GM18870 (cell line): ENCODE measurements around the gene TMEM204.

Source experiments
- ATAC-seq: cut with Tn5 transposase; IDR thresholded peaks from one replicate; pipeline ENCODE4 v1.9.1; 2021; ENCODE audit warnings: moderate library complexity; ENCODE audit not compliant: unreplicated experiment

TMEM204 gene

GRCh38 chr16:1518626-1519135 lies 14.8 kb upstream of the TMEM204 start:
- ATAC-seq, result no peak

GRCh38 chr16:1519831-1520230 lies 13.6 kb upstream of the TMEM204 start:
- ATAC-seq, result no peak

DNA sequence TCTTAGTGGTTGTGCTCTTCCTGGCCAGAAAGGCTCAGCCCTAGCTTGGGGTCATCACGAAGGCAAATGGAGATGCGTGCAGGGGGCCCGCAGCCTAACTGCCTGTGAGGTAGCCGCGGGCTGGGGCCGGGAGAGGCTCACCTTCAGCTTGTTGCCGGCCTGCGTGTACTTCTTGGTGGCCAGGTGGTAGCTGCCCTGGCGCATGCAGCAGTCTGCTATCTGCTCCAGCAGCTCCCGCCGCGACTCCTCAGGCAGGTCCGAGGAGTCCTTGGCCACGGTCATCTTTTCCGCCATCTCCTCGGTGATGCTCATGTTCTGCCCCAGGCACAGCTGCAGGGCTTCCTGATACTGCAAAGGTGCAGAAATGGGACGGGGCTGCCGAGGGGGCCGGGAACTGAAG lies 13.0 kb upstream of the TMEM204 start:
- ATAC-seq, result no peak

- no peak for ATAC-seq
Observed at GRCh38 chr16:1523581-1524245, 9.8 kb upstream of the TMEM204 start.

DNA sequence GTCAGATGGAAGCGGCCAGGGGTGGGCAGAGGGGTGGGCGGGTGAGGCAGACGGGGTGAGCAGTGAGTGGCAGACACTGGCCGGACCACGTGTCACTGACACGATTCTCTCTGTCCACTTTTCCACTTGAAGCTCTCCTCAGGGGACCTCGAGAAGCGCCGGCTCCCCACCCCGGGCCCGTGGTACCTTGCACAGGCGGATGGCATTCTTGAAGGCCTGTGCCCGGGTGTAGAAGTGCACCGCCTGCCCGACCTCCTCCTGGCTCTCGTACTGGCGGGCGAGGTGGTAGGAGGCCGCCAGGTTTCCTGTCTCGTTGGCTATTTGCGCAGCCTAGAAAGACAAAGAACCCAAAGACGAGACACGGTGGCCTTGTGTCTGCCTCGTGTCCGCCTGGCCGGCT lies 9.1 kb upstream of the TMEM204 start:
- ATAC-seq, result no peak

GRCh38 chr16:1525871-1526607 lies 7.4 kb upstream of the TMEM204 start:
- no peak for ATAC-seq

DNA sequence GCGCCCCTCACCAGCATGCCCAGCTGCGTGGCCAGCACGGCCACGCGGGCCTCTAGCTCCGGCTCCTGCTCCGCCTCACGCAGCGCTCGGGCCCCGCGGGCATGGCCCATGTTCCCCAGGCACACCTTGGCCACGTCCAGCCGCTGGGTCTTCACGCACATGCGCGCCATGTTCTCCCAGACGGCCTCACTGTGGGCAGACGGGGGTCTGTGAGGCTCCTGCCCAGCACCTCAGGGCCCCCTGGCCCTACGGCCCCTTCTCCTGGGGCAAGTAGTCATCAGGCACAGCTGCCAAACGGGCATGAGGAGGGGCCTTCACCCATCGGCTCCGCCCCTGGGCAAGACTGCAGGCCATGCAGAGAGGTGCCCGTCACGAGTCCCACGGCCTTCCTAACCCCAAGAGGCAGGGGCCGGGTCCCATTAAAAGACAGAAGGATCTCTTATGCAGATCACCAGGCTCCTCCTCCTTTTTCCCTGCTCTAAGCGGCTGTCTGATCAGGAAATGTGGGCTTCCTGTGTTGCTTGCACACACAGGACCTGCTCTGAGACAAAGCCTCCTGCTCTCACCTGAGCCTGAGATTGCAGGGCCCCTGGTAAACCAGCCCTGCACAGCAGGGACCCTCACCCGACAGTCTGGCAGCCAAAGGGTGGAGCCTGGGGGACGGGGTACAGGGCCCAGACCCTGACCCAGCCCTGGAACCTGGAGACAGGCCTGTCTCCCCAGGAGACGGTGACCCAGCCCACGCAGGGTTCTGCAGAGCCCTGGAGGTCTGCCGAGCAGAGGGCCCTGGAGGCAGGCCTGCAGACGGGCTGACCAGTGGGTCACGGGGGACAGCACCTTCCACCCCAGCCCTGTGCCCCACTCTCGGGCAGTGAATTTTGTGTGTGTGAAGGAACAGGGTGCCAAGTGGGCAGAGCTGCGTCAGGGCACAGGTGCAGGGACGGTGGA lies 6.6 kb upstream of the TMEM204 start:
- no peak for ATAC-seq

- no peak for ATAC-seq
Observed at GRCh38 chr16:1527836-1528811, 5.3 kb upstream of the TMEM204 start.

- ATAC-seq, result no peak
Observed at GRCh38 chr16:1528921-1529537, 4.4 kb upstream of the TMEM204 start.

DNA sequence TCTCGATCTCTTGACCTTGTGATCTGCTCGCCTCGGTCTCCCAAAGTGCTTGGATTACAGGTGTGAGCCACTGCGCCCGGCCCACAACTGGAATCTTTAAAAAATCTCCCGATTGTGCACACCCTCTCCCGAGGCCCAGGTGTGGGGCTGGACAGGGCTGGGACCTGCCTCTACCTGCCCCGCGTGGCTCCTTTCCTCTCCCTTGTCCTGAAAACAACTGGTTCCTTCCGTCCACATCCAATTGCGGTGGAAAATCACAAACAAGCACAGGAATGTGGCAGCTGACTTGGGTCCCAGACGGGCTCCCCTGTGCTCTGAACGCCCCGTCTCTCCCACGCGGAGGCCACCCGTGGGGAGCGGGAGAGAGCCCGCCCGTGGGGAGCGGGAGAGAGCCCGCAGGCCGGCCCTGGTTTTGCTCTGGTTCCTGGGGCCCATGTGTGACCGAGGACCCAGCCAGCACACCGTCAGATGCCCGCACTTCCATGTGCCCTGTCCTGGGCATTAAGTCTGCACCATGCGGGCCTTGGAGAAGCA lies 3.0 kb upstream of the TMEM204 start:
- no peak for ATAC-seq

- ATAC-seq, result no peak
Observed at GRCh38 chr16:1530883-1531637, 2.4 kb upstream of the TMEM204 start.

- no peak for ATAC-seq
Observed at GRCh38 chr16:1531638-1531910, 1.9 kb upstream of the TMEM204 start.

DNA sequence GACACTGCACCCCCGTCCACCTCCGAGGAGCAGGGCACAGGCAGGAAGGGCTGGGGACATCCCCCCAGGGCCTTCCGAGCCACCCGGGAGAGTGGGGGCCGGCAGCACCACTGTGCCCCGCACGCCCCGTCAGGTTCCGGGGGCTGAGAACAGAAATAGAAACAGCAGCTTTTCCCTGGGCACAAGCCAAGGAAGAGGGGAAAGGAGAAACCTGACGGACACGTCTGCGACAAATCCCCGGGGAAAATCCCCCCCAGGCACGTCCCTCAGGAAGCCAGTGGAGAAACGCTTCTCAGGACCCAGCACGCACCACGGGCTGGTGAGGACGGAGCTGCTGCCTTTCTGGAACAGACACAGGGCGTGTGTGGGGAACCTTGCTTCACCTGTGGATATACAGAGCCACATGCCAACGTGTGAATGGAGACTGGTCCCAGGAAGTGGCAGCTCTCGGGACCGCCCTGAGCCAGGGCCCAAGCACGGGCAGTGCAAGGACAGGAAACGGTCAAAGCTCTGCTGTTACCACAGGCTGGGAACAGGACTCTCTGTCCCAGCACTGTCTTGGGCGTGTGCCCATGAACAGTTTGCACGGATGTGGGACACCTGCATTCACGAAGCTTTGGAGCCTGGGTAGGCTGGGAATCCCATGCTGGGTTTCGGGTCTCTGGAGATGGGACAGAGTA lies 1.2 kb upstream of the TMEM204 start:
- ATAC-seq, result no peak

DNA sequence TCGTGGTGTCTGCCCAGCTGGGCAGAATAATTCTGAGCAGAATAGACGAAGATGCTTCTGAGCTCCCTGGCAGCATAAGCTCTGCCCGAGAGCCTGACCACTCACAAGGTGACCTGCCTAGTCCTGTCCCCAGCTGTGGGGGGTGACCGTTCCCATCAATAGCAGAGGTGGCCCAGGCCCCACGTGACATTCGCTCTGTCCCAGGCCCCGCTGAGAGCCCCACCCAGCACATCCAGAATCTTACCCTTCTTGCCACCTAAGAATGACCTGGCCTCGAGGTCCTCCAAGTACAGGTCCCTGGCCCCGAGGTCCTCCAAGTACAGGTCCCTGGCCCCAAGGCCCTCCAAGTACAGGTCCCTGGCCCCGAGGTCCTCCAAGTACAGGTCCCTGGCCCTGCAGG lies 695 bp upstream of the TMEM204 start:
- no peak for ATAC-seq

- ATAC-seq, result no peak
Observed at GRCh38 chr16:1534021-1535020, 855 bp downstream of the TMEM204 start.

DNA sequence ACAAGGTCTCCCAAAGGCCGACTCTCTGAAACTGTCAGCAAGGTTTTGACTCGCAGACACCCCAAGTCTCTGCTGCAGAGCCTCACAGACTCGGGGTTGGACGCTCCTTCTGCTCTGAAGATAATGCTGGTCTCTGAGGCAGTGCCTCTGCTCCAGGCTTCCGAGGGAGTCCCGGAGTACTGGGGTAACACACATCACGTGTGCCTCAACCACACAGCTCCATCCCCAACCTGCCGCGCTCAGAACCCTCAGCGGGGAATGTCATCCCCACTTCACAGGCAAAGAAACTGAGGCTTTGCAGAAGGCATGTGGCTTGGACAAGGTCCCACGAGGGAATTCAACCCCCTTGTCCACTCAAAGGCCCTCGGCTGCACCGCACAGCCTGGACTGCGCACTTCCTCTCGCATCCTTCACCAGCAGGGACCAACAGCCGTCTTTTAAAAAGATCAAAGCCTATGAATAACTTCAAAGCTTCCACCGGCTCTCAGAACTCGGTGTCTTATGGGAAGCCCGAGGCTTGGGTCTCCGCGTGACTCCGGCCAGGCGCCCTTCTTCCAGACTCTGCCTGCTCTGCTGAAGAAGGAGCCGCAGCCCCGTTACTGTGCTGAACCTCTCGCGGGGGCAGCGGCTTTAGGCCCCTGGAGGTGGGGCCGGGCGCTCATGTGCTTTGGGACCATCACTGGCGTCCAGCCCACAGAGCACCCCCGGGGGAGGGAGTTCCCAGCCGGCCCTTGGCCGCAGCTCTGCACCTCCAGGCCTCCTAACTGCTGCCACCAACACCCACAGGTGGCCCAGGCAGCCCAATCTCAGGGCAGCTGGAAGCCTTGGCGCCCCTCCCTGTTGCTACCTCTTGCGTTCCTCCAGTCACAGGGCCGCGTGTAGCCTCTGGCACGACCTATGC lies 2.2 kb downstream of the TMEM204 start:
- ATAC-seq, result no peak
